Neural cell (in vitro differentiated cells): Measurements from ENCODE around the gene MYBBP1A.

ENCODE experiments used
- MXI1 ChIP-seq: fragments of 450-650 bp; conservative IDR thresholded peaks from 2 replicates; pipeline ENCODE4 v1.6.1; 2014; ENCODE audit warnings: antibody characterized with exemption, mild to moderate bottlenecking; ENCODE audit not compliant: poor library complexity, severe bottlenecking
- TF ChIP-seq, protein P1 (sequence below): fragments of 450-650 bp; IDR thresholded peaks from 2 replicates; pipeline ENCODE4 v1.5.1; 2014; ENCODE audit warnings: antibody characterized with exemption, mild to moderate bottlenecking, moderate library complexity; ENCODE audit not compliant: poor library complexity, severe bottlenecking

DNA sequence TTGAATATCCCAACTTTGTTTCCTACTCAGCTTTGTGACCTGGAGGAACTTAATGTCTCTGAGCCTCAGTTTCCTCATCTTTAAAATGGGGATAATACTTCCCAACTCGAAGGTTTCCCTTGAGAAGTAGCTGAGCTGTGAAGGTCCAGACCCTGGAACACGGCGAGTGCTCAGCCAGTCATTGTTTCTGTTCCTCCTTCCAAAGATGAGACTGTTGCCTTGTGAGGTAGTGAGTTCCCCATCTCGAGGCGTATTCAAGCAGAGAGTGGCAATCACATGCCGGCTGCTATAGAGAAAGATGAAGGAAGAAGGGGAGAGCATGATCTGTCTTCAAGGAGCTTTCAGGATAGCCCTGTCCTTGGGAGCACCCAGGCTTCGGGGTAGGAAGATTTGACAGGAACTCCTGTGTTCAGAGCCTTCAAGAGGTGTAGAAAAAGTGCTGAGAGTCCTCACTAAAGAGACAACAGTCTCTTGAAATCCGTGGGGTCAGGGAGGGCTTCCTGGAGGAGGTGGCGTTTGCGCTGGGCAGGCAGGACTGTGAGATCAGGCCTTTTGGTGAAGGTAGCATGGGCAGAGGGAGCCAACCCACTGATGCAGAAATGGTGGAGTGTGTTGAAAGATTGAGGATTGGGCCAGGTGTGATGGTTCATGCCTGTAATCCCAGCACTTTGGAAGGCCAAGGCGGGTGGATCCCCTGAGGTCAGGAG lies 29.3 kb downstream of the MYBBP1A start:
- TF ChIP-seq, protein P1, sequence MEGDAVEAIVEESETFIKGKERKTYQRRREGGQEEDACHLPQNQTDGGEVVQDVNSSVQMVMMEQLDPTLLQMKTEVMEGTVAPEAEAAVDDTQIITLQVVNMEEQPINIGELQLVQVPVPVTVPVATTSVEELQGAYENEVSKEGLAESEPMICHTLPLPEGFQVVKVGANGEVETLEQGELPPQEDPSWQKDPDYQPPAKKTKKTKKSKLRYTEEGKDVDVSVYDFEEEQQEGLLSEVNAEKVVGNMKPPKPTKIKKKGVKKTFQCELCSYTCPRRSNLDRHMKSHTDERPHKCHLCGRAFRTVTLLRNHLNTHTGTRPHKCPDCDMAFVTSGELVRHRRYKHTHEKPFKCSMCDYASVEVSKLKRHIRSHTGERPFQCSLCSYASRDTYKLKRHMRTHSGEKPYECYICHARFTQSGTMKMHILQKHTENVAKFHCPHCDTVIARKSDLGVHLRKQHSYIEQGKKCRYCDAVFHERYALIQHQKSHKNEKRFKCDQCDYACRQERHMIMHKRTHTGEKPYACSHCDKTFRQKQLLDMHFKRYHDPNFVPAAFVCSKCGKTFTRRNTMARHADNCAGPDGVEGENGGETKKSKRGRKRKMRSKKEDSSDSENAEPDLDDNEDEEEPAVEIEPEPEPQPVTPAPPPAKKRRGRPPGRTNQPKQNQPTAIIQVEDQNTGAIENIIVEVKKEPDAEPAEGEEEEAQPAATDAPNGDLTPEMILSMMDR: no peak
- no peak for TF ChIP-seq MXI1
